HG03469 (cell line): ENCODE measurements around the gene KRTAP4-6.
"Not testable (repeated sequence)": the region's sequence is repeated elsewhere in the genome, so short reads cannot be mapped to it uniquely, and the experiment has no call there.

Experiments used
- ATAC-seq: cut with Tn5 transposase; IDR thresholded peaks from one replicate; pipeline ENCODE4 v1.9.1; 2021; ENCODE audit warnings: mild to moderate bottlenecking, moderate library complexity, moderate number of reproducible peaks; ENCODE audit not compliant: unreplicated experiment

The KRTAP4-6 gene

GRCh38 chr17:41140360-41141131, at the start of gene KRTAP4-6:
Gene KRTAP4-6 (minus strand): TSS chr17:41140544. CDS start chr17:41140487, 57 bp downstream.
- ATAC-seq = no peak

- ATAC-seq = not testable (repeated sequence)
Observed at GRCh38 chr17:41189837-41190318, 49.5 kb upstream of the KRTAP4-6 start, which contains the start of gene KRTAP9-1. Gene KRTAP9-1 (plus strand): TSS chr17:41189887. CDS start chr17:41189887, 0 bp downstream.

GRCh38 chr17:41186872-41187271, 46.5 kb upstream of the KRTAP4-6 start:
- no peak for ATAC-seq

GRCh38 chr17:41185001-41185400, 44.7 kb upstream of the KRTAP4-6 start:
- no peak for ATAC-seq

GRCh38 chr17:41184480-41184961, 44.2 kb upstream of the KRTAP4-6 start, which contains the start of gene KRTAP4-1:
Gene KRTAP4-1 (minus strand): TSS chr17:41184911. CDS start chr17:41184854, 57 bp downstream.
- ATAC-seq = no peak

- ATAC-seq = no peak
Observed at GRCh38 chr17:41178843-41179616, 38.7 kb upstream of the KRTAP4-6 start.

GRCh38 chr17:41178341-41178740, 38.0 kb upstream of the KRTAP4-6 start:
- ATAC-seq = no peak

GRCh38 chr17:41177727-41178271, 37.5 kb upstream of the KRTAP4-6 start, which contains the start of gene KRTAP4-2:
Gene KRTAP4-2 (minus strand): TSS chr17:41178221. CDS start chr17:41178164, 57 bp downstream.
- no peak for ATAC-seq

- no peak for ATAC-seq
Observed at GRCh38 chr17:41176744-41177387, 36.5 kb upstream of the KRTAP4-6 start.

- ATAC-seq = no peak
Observed at GRCh38 chr17:41171886-41172285, 31.5 kb upstream of the KRTAP4-6 start.

- ATAC-seq = no peak
Observed at GRCh38 chr17:41168121-41168520, 27.8 kb upstream of the KRTAP4-6 start, which contains the start of gene KRTAP4-3. Gene KRTAP4-3 (minus strand): TSS chr17:41168221. CDS start chr17:41168172, 49 bp downstream.

GRCh38 chr17:41167561-41167960, 27.2 kb upstream of the KRTAP4-6 start:
- ATAC-seq = no peak

- ATAC-seq = no peak
Observed at GRCh38 chr17:41163828-41164227, 23.5 kb upstream of the KRTAP4-6 start.

GRCh38 chr17:41160648-41161047, 20.3 kb upstream of the KRTAP4-6 start, which contains the start of gene KRTAP4-4:
Gene KRTAP4-4 (minus strand): TSS chr17:41160748. CDS start chr17:41160691, 57 bp downstream.
- ATAC-seq = no peak

- ATAC-seq = not testable (repeated sequence)
Observed at GRCh38 chr17:41160190-41160589, 19.8 kb upstream of the KRTAP4-6 start.

GRCh38 chr17:41153856-41154255, 13.5 kb upstream of the KRTAP4-6 start:
- ATAC-seq = no peak

GRCh38 chr17:41151525-41151924, 11.2 kb upstream of the KRTAP4-6 start:
- no peak for ATAC-seq

GRCh38 chr17:41150026-41150425, 9.7 kb upstream of the KRTAP4-6 start:
- ATAC-seq = no peak

GRCh38 chr17:41149652-41149985, 9.3 kb upstream of the KRTAP4-6 start, which contains the start of gene KRTAP4-5:
Gene KRTAP4-5 (minus strand): TSS chr17:41149825. CDS start chr17:41149767, 58 bp downstream.
- no peak for ATAC-seq

- ATAC-seq = not testable (repeated sequence)
Observed at GRCh38 chr17:41148971-41149651, 8.8 kb upstream of the KRTAP4-6 start.
